ENCODE measurements around the gene DPEP2.

- TF ChIP-seq CTCF (IDR thresholded peaks at IDR 0.05) = no peak
- no peak for TF ChIP-seq POLR2AphosphoS5 (IDR thresholded peaks at IDR 0.05)
- TF ChIP-seq POLR2A (IDR thresholded peaks at IDR 0.05) = no peak
These were observed 35.9 kb upstream of the DPEP2 start for GRCh38 chr16:68035227-68035626.

Data from sigmoid colon (tissue), 4 donors.